Measurements from ENCODE around the gene ARNT2.

GRCh38 chr15:80389370-80389769 is 14.8 kb upstream of the ARNT2 start:
- TF ChIP-seq CBFB (CRISPR knock-in tag; IDR thresholded peaks at IDR 0.05; ENCODE audit: low read depth) (no peak), USF1 (CRISPR knock-in tag; IDR thresholded peaks at IDR 0.05) (no peak), STAT6 (CRISPR knock-in tag; conservative IDR thresholded peaks at IDR 0.05; ENCODE audit: low read depth) (no peak), GABPB1 (CRISPR knock-in tag; IDR thresholded peaks at IDR 0.05) (no peak), CTCF (IDR thresholded peaks at IDR 0.05) (no peak)
